ENCODE results near the gene SMG6.

DNA sequence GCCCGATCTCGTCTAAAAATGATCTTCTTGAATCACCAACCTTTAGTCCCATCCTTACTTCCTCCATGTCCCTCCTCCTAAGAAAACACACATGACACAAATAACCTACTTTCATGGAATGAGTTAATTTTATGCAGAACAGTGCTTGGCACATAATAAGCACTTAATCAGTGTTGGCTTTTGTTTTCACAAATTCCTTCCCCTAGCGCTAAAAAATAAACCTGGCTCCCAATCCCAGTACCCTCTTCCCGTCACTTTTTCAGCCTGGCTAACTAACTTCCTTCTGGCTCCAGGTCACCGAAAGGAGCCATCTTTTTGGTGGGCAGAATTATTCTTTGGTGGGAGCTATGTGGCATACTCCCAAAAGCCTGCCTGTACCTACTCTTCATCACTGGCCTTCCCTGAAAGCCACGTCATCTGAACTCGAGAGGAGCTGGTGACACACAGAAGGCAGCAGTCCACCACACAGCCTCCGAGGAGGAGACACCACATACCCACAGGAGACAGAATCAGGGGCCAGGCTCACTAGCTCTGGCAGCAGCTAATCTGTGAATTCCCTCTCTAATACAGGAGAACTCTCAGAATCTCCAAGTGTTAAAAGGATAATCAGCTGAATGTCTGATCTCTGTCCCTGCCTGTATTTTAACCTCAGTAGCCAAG, 114.5 kb downstream of the SMG6 start:
- TF ChIP-seq POLR2A (IDR thresholded peaks at IDR 0.05) = no peak
- TF ChIP-seq, protein P1, sequence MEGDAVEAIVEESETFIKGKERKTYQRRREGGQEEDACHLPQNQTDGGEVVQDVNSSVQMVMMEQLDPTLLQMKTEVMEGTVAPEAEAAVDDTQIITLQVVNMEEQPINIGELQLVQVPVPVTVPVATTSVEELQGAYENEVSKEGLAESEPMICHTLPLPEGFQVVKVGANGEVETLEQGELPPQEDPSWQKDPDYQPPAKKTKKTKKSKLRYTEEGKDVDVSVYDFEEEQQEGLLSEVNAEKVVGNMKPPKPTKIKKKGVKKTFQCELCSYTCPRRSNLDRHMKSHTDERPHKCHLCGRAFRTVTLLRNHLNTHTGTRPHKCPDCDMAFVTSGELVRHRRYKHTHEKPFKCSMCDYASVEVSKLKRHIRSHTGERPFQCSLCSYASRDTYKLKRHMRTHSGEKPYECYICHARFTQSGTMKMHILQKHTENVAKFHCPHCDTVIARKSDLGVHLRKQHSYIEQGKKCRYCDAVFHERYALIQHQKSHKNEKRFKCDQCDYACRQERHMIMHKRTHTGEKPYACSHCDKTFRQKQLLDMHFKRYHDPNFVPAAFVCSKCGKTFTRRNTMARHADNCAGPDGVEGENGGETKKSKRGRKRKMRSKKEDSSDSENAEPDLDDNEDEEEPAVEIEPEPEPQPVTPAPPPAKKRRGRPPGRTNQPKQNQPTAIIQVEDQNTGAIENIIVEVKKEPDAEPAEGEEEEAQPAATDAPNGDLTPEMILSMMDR (IDR thresholded peaks at IDR 0.05) = no peak

Data from esophagus squamous epithelium (tissue), 4 donors.